Right lobe of liver (tissue), 4 donors: ENCODE results near the gene CLNK.

Source experiments
- POLR2A ChIP-seq: fragments of 450-650 bp; IDR thresholded peaks from one replicate; pipeline ENCODE4 v1.6.1; 2017; ENCODE audit warnings: antibody characterized with exemption, mild to moderate bottlenecking
- TF ChIP-seq, protein P1 (sequence below), 4 donors: fragments of 200-600 bp in 3 of 4; fragments of 450-650 bp in 1 of 4; IDR thresholded peaks; one replicate each; pipeline versions ENCODE4 v1.5.1 to v1.8.0; 2016 to 2022; ENCODE audit warnings: antibody characterized with exemption in 4 of 4, mild to moderate bottlenecking in 2 of 4
- donor health status: DM: no; HTN: no; CAD: no.
- donor health status: DM: no; HTN: no; CAD: no.
- donor health status: DM: no; HTN: yes; CAD: no.

- TF ChIP-seq, protein P1, sequence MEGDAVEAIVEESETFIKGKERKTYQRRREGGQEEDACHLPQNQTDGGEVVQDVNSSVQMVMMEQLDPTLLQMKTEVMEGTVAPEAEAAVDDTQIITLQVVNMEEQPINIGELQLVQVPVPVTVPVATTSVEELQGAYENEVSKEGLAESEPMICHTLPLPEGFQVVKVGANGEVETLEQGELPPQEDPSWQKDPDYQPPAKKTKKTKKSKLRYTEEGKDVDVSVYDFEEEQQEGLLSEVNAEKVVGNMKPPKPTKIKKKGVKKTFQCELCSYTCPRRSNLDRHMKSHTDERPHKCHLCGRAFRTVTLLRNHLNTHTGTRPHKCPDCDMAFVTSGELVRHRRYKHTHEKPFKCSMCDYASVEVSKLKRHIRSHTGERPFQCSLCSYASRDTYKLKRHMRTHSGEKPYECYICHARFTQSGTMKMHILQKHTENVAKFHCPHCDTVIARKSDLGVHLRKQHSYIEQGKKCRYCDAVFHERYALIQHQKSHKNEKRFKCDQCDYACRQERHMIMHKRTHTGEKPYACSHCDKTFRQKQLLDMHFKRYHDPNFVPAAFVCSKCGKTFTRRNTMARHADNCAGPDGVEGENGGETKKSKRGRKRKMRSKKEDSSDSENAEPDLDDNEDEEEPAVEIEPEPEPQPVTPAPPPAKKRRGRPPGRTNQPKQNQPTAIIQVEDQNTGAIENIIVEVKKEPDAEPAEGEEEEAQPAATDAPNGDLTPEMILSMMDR (IDR thresholded peaks at IDR 0.05): no peak
- TF ChIP-seq POLR2A: no peak
These were observed 155.1 kb downstream of the CLNK start for GRCh38 chr4:10529291-10530136.
